Natural killer cell (primary cell): ENCODE data around the gene CEACAM4. TPM values are rescaled to one million over a fixed set of nuclear protein-coding genes. Genes with fewer than 3 reads are reported as not detected.

Experiments
- ATAC-seq, 3 donors: fragments of 150-1000 bp in 2 of 3; fragments of 200-7000 bp in 1 of 3; cut with Tn5 transposase; 1 replicate in 1 of 3; 2 replicates in 2 of 3; pipeline ENCODE4 v1.10.0; 2021; ENCODE audit warnings: mild to moderate bottlenecking in 2 of 3, moderate library complexity in 2 of 3
- DNase-seq, 2 donors: peaks; one replicate each; pipeline versions ENCODE4 v3.0.0 to v3.0.0-alpha.2; 2013 to 2021; ENCODE audit warnings: mixed read lengths in 1 of 2
- H3K27ac ChIP-seq: one replicate; pipeline ENCODE4 v1.5.1; 2013; ENCODE audit warnings: mild to moderate bottlenecking, low read length
- H3K27me3 ChIP-seq: one replicate; pipeline ENCODE4 v1.6.1; 2013; ENCODE audit warnings: low read length; ENCODE audit not compliant: control insufficient read depth, insufficient read depth
- H3K36me3 ChIP-seq: one replicate; pipeline ENCODE4 v1.6.1; 2013; ENCODE audit warnings: low read length; ENCODE audit not compliant: control insufficient read depth, insufficient read depth
- H3K4me1 ChIP-seq: one replicate; pipeline ENCODE4 v1.6.1; 2013; ENCODE audit warnings: low read length; ENCODE audit not compliant: control insufficient read depth, insufficient read depth
- H3K4me3 ChIP-seq: one replicate; pipeline ENCODE4 v1.5.1; 2013; ENCODE audit warnings: low read length
- H3K9me3 ChIP-seq: one replicate; pipeline ENCODE4 v1.6.1; 2013; ENCODE audit warnings: low read length; ENCODE audit not compliant: control insufficient read depth, insufficient read depth
- H3K27ac Mint-ChIP-seq, 2 donors: one replicate each; pipeline ENCODE4 v1.8.0; 2022; ENCODE audit warnings: mild to moderate bottlenecking in 2 of 2, mixed read lengths in 2 of 2, moderate library complexity in 1 of 2
- H3K27me3 Mint-ChIP-seq, 2 donors: one replicate each; pipeline ENCODE4 v1.8.0; 2022; ENCODE audit warnings: low read depth in 2 of 2, mixed read lengths in 2 of 2
- H3K36me3 Mint-ChIP-seq: one replicate; pipeline ENCODE4 v1.8.0; 2022; ENCODE audit warnings: mixed read lengths
- H3K4me1 Mint-ChIP-seq, 2 donors: one replicate each; pipeline ENCODE4 v1.8.0; 2022; ENCODE audit warnings: mixed read lengths in 2 of 2
- H3K4me3 Mint-ChIP-seq: one replicate; pipeline ENCODE4 v1.8.0; 2022; ENCODE audit warnings: mild to moderate bottlenecking, moderate library complexity, mixed read lengths
- H3K9me3 Mint-ChIP-seq, 2 donors: one replicate each; pipeline ENCODE4 v1.8.0; 2022; ENCODE audit warnings: mixed read lengths in 2 of 2
- CTCF ChIP-seq: fragments of 200-600 bp; IDR thresholded peaks from one replicate; pipeline ENCODE4 v1.8.0; 2022; ENCODE audit warnings: antibody characterized with exemption
- WGBS: methylation state at CpG from one replicate; pipeline ENCODE4 v1.1.7; 2013; ENCODE audit warnings: missing lambda C conversion rate; ENCODE audit not compliant: insufficient coverage; 5-methylcytosine and 5-hydroxymethylcytosine counted together
- intact Hi-C: fragments of 100-400 bp; cut with micrococcal nuclease; formaldehyde crosslinking; loops from one replicate; pipeline ENCODE4 v1.14.2; 2022
- total RNA-seq, 4 donors: library from RNA; stranded (reverse); fragments of 120-200 nt in 1 of 4; gene quantifications; one replicate each; pipeline versions ENCODE4 v1.2.3 to v1.2.4, GENCODE V29; 2013 to 2022

The CEACAM4 gene
- total RNA-seq, 3 donors from 2014 or later (not counting 1 experiment from before 2014, with no cell fraction given) = 0.52 to 1.1 (median 0.78) TPM

DNA sequence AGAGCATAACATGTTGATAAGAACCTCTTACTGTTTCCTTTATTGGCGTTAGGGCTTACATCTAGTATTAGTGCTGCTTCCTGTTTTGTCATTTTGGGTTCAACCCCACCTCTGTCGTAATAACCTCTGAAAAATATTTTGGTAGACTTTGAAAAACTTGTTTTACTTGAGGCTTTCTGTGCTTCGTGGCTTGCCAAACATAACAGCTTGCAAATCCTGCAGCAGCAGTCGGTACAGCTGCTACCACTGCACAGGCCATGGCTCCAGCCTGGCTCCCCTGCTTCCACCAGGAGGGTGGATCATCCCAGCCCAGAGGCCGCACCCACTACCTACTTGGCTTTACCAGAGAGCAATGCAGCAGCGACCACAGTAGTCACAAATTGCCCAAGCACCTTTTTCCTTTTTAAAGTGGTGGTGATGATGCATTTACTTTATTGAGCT lies 11.8 kb upstream of the CEACAM4 start:
- no peaks in the 10 kb centered on the region for H3K36me3 ChIP-seq
- Mint-ChIP-seq H3K9me3 (no peaks in the 10 kb centered on the region), H3K27ac (no peak overlapping the region), H3K4me1 (no peaks in the 10 kb centered on the region), H3K36me3 (no peaks in the 10 kb centered on the region), H3K27me3 (peaks cover 26 to 44% of the 10 kb centered on the region in 2 donors), H3K4me3 (no peak overlapping the region)
- H3K9me3 ChIP-seq = no peaks in the 10 kb centered on the region
- intact Hi-C loops = no loop called here
- H3K27me3 ChIP-seq = no peaks in the 10 kb centered on the region
- WGBS = 17% methylated on average over 6 of the region's 6 CpGs
- no peaks in the 10 kb centered on the region for H3K4me1 ChIP-seq
- no peak for ATAC-seq
- peak in 1 of 2 donors; percentile 43 for DNase-seq
- no peak overlapping the region for H3K4me3 ChIP-seq
- TF ChIP-seq CTCF = no peak
- H3K27ac ChIP-seq = no peak overlapping the region

- intact Hi-C loops = no loop called here
- Mint-ChIP-seq H3K36me3 (no peaks in the 10 kb centered on the region), H3K27ac (no peak overlapping the region), H3K9me3 (no peaks in the 10 kb centered on the region), H3K4me3 (no peak overlapping the region), H3K4me1 (no peaks in the 10 kb centered on the region), H3K27me3 (peaks cover 24 to 42% of the 10 kb centered on the region in 2 donors)
- ATAC-seq (peak in 1 of 3 donors; percentile 64), DNase-seq (no peak)
- TF ChIP-seq CTCF = no peak
- no peak overlapping the region for H3K4me3 ChIP-seq
- H3K9me3 ChIP-seq = no peaks in the 10 kb centered on the region
- no peak overlapping the region for H3K27ac ChIP-seq
- 52% methylated on average over 2 of the region's 2 CpGs for WGBS
- H3K36me3 ChIP-seq = no peaks in the 10 kb centered on the region
- H3K4me1 ChIP-seq = no peaks in the 10 kb centered on the region
- H3K27me3 ChIP-seq = peaks cover 4% of the 10 kb centered on the region
These were observed 10.6 kb upstream of the CEACAM4 start for GRCh38 chr19:41637484-41637883.

- H3K9me3 ChIP-seq = peaks cover 3% of the 10 kb centered on the region
- H3K4me1 Mint-ChIP-seq = peaks cover 0 to 6% of the 10 kb centered on the region in 2 donors
- no peak overlapping the region for H3K27ac Mint-ChIP-seq
- no peak overlapping the region for H3K4me3 ChIP-seq
- intact Hi-C loops = no loop called here
- TF ChIP-seq CTCF = no peak
- no peak for ATAC-seq
- no peaks in the 10 kb centered on the region for H3K9me3 Mint-ChIP-seq
- WGBS = 77% methylated on average over 8 of the region's 8 CpGs
- H3K36me3 ChIP-seq = no peaks in the 10 kb centered on the region
- peaks cover 2% of the 10 kb centered on the region for H3K27me3 ChIP-seq
- peaks cover 4% of the 10 kb centered on the region for H3K4me1 ChIP-seq
- H3K27me3 Mint-ChIP-seq = peaks cover 27 to 33% of the 10 kb centered on the region in 2 donors
- H3K4me3 Mint-ChIP-seq = no peak overlapping the region
- no peak overlapping the region for H3K27ac ChIP-seq
- no peak for DNase-seq
- no peaks in the 10 kb centered on the region for H3K36me3 Mint-ChIP-seq
These were observed 1.2 kb upstream of the CEACAM4 start for GRCh38 chr19:41627966-41628675.

DNA sequence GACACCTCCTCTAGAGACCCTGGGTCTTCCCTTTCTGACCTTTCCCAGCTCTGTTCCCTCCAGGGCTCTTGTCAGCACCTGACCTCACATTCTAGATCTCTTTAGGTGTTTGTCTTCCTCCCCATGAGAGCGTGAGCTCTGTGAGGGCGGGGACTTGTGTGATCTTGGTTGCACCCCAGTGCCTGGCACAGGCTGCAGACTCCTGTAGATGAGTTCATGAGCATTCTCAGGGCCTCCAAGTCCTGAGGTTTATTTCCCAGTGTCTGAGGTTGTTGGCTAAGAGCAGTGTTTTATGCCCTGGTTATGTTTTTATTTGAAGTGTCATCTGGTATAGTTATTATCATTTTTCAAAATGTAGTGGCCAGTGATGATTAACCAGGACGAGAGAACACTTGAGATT lies 596 bp downstream of the CEACAM4 start:
- intact Hi-C loops = no loop called here
- no peak for ATAC-seq
- Mint-ChIP-seq H3K4me1 (peaks cover 0 to 6% of the 10 kb centered on the region in 2 donors), H3K27ac (no peak overlapping the region), H3K36me3 (no peaks in the 10 kb centered on the region), H3K4me3 (no peak overlapping the region), H3K27me3 (peaks cover 25 to 43% of the 10 kb centered on the region in 2 donors), H3K9me3 (no peaks in the 10 kb centered on the region)
- WGBS = 74% methylated on average over 3 of the region's 3 CpGs
- Histone ChIP-seq H3K27ac (no peak overlapping the region), H3K4me3 (peak overlapping the region; percentile 23), H3K9me3 (peaks cover 3% of the 10 kb centered on the region), H3K36me3 (no peaks in the 10 kb centered on the region), H3K4me1 (peaks cover 4% of the 10 kb centered on the region), H3K27me3 (peaks cover 2% of the 10 kb centered on the region)
- no peak for DNase-seq
- TF ChIP-seq CTCF = no peak
